Measurements from ENCODE around the gene SUPT5H. TPM values are rescaled to one million over a fixed set of nuclear protein-coding genes. Genes with fewer than 3 reads are reported as not detected.

SUPT5H gene
- total RNA-seq, 3 donors from 2014 or later (not counting 1 experiment from before 2014, with no cell fraction given) = 228 to 256 (median 230) TPM

- DNase-seq (peak; percentile 79 to 91), ATAC-seq (peak; percentile 11 to 30 (median 13))
- Mint-ChIP-seq H3K4me3 (peak overlapping the region; percentile 97), H3K27me3 (ENCODE audit: low read depth in 2 of 2) (no peaks in the 10 kb centered on the region), H3K27ac (peak overlapping the region; percentile 96 to 97), H3K36me3 (peaks cover 7% of the 10 kb centered on the region), H3K4me1 (peaks cover 59 to 71% of the 10 kb centered on the region in 2 donors), H3K9me3 (no peaks in the 10 kb centered on the region)
- Histone ChIP-seq H3K36me3 (ENCODE audit: control insufficient read depth, insufficient read depth, low read length) (peaks cover 16% of the 10 kb centered on the region), H3K9me3 (ENCODE audit: control insufficient read depth, insufficient read depth, low read length) (no peaks in the 10 kb centered on the region), H3K27ac (ENCODE audit: low read length) (peak overlapping the region; percentile 96), H3K4me3 (ENCODE audit: low read length) (peak overlapping the region; percentile 92), H3K4me1 (ENCODE audit: control insufficient read depth, insufficient read depth, low read length) (peaks cover 68% of the 10 kb centered on the region), H3K27me3 (ENCODE audit: control insufficient read depth, insufficient read depth, low read length) (no peaks in the 10 kb centered on the region)
- 0% methylated on average over 49 of the region's 52 CpGs for WGBS (ENCODE audit: insufficient coverage)
- intact Hi-C loops (cut with micrococcal nuclease) = loop anchor here (2.0 to 5.0 kb wide), 2 partner anchors 123 to 285 kb away; partner anchors contain the start of genes EID2B and PAK4
- no peak for TF ChIP-seq CTCF (IDR thresholded peaks at IDR 0.05)
Observed at GRCh38 chr19:39409208-39410016, 36.0 kb upstream of the SUPT5H start.

GRCh38 chr19:39410017-39410830, 35.2 kb upstream of the SUPT5H start:
- Mint-ChIP-seq H3K4me1 (peaks cover 62 to 76% of the 10 kb centered on the region in 2 donors), H3K9me3 (no peaks in the 10 kb centered on the region), H3K27me3 (ENCODE audit: low read depth in 2 of 2) (no peaks in the 10 kb centered on the region), H3K4me3 (peak overlapping the region; percentile 97), H3K36me3 (peaks cover 7% of the 10 kb centered on the region), H3K27ac (peak overlapping the region; percentile 96 to 97)
- Histone ChIP-seq H3K4me3 (ENCODE audit: low read length) (peak overlapping the region; percentile 92), H3K9me3 (ENCODE audit: control insufficient read depth, insufficient read depth, low read length) (no peaks in the 10 kb centered on the region), H3K4me1 (ENCODE audit: control insufficient read depth, insufficient read depth, low read length) (peaks cover 59% of the 10 kb centered on the region), H3K27me3 (ENCODE audit: control insufficient read depth, insufficient read depth, low read length) (no peaks in the 10 kb centered on the region), H3K36me3 (ENCODE audit: control insufficient read depth, insufficient read depth, low read length) (peaks cover 16% of the 10 kb centered on the region), H3K27ac (ENCODE audit: low read length) (peak overlapping the region; percentile 96)
- no peak for TF ChIP-seq CTCF (IDR thresholded peaks at IDR 0.05)
- peak; percentile 38 to 87 for DNase-seq
- peak; percentile 32 to 49 (median 34) for ATAC-seq
- WGBS (ENCODE audit: insufficient coverage) = 2% methylated on average over 35 of the region's 35 CpGs
- intact Hi-C loops (cut with micrococcal nuclease) = loop anchor here (2.0 to 5.0 kb wide), 2 partner anchors 122 to 285 kb away; partner anchors contain the start of genes EID2B and PAK4

GRCh38 chr19:39410831-39411080, 34.6 kb upstream of the SUPT5H start:
- 48% methylated on average over 1 of the region's 1 CpG for WGBS (ENCODE audit: insufficient coverage)
- Histone ChIP-seq H3K9me3 (ENCODE audit: control insufficient read depth, insufficient read depth, low read length) (no peaks in the 10 kb centered on the region), H3K27ac (ENCODE audit: low read length) (peak overlapping the region; percentile 96), H3K4me1 (ENCODE audit: control insufficient read depth, insufficient read depth, low read length) (peaks cover 54% of the 10 kb centered on the region), H3K36me3 (ENCODE audit: control insufficient read depth, insufficient read depth, low read length) (peaks cover 17% of the 10 kb centered on the region), H3K27me3 (ENCODE audit: control insufficient read depth, insufficient read depth, low read length) (no peaks in the 10 kb centered on the region), H3K4me3 (ENCODE audit: low read length) (peak overlapping the region; percentile 92)
- DNase-seq = no peak
- Mint-ChIP-seq H3K4me1 (peaks cover 62 to 78% of the 10 kb centered on the region in 2 donors), H3K27ac (peak overlapping the region; percentile 96 to 97), H3K27me3 (ENCODE audit: low read depth in 2 of 2) (no peaks in the 10 kb centered on the region), H3K36me3 (peaks cover 7% of the 10 kb centered on the region), H3K4me3 (peak overlapping the region; percentile 97), H3K9me3 (no peaks in the 10 kb centered on the region)
- intact Hi-C loops (cut with micrococcal nuclease) = loop anchor here (1.0 to 5.0 kb wide), 3 partner anchors 13 to 286 kb away; partner anchors contain the start of genes EID2B and PAK4
- TF ChIP-seq CTCF (IDR thresholded peaks at IDR 0.05) = no peak
- no peak for ATAC-seq
